ENCODE measurements around the gene PARN.

DNA sequence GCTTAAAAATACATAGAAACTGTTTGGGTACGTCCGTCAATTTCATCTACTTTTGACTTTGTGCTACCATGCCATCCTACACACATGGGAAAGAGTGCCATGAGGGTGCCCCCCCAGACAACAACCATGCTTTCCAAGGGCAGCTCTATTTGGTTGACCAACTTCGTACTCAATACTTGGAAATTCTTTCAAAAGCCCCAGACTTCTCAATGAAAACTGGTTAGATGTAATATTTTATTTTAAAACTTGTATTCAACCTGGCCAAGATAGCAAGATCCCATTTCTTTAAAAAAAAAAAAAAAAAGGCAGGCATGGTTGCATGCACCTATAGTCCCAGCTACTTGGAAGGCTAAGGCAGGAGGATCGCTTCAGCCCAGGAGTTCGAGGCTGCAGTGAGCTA lies 98.4 kb downstream of the PARN start:
- TF ChIP-seq ELK1 (IDR thresholded peaks at IDR 0.05; ENCODE audit: borderline replicate concordance, low read depth, low read length) = no peak
- TF ChIP-seq CTCF (conservative IDR thresholded peaks at IDR 0.05; ENCODE audit: low read depth, low read length) = no peak
- TF ChIP-seq BHLHE40 (IDR thresholded peaks at IDR 0.05; ENCODE audit: low read depth, low read length) = no peak
- no peak for TF ChIP-seq RAD21 (IDR thresholded peaks at IDR 0.05; ENCODE audit: low read length)
- no peak for TF ChIP-seq POLR2A (IDR thresholded peaks at IDR 0.05; ENCODE audit: low read depth, low read length)
- no peak for TF ChIP-seq NFE2L2 (IDR thresholded peaks at IDR 0.05; ENCODE audit: low read depth, low read length)
- TF ChIP-seq SMC3 (IDR thresholded peaks at IDR 0.05; ENCODE audit: low read depth, low read length) = no peak
